Stimulated activated CD8-positive, alpha-beta memory T cell treated with anti-CD3 and anti-CD28 coated beads, Interleukin-7, amount 100 ng/mL, for 4 hours (primary cell): ENCODE results near the gene ZNF318.
"Not testable (repeated sequence)": the region's sequence is repeated elsewhere in the genome, so short reads cannot be mapped to it uniquely, and the experiment has no call there.

Experiments used
- DNase-seq, 2 donors: peaks; one replicate each; pipeline ENCODE4 v3.0.0-alpha.2; 2020; ENCODE audit warnings: low read depth in 2 of 2

The ZNF318 gene, protein sequence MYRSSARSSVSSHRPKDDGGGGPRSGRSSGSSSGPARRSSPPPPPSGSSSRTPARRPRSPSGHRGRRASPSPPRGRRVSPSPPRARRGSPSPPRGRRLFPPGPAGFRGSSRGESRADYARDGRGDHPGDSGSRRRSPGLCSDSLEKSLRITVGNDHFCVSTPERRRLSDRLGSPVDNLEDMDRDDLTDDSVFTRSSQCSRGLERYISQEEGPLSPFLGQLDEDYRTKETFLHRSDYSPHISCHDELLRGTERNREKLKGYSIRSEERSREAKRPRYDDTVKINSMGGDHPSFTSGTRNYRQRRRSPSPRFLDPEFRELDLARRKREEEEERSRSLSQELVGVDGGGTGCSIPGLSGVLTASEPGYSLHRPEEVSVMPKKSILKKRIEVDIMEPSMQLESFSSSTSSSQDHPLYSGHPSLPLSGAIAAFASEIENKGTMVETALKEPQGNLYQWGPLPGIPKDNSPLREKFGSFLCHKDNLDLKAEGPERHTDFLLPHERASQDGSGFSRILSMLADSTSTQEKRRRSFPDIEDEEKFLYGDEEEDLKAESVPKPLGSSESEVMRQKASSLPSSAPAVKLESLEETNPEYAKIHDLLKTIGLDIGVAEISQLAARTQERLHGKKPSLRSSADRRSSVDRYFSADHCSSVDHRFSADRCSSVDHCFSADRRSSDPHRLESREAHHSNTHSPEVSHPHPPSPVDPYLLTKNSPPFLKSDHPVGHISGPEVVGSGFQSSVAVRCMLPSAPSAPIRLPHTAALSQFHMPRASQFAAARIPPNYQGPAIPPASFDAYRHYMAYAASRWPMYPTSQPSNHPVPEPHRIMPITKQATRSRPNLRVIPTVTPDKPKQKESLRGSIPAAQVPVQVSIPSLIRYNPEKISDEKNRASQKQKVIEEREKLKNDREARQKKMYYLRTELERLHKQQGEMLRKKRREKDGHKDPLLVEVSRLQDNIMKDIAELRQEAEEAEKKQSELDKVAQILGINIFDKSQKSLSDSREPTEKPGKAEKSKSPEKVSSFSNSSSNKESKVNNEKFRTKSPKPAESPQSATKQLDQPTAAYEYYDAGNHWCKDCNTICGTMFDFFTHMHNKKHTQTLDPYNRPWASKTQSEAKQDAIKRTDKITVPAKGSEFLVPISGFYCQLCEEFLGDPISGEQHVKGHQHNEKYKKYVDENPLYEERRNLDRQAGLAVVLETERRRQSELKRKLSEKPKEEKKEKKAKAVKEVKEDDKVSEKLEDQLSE (N-terminal part only)

DNA sequence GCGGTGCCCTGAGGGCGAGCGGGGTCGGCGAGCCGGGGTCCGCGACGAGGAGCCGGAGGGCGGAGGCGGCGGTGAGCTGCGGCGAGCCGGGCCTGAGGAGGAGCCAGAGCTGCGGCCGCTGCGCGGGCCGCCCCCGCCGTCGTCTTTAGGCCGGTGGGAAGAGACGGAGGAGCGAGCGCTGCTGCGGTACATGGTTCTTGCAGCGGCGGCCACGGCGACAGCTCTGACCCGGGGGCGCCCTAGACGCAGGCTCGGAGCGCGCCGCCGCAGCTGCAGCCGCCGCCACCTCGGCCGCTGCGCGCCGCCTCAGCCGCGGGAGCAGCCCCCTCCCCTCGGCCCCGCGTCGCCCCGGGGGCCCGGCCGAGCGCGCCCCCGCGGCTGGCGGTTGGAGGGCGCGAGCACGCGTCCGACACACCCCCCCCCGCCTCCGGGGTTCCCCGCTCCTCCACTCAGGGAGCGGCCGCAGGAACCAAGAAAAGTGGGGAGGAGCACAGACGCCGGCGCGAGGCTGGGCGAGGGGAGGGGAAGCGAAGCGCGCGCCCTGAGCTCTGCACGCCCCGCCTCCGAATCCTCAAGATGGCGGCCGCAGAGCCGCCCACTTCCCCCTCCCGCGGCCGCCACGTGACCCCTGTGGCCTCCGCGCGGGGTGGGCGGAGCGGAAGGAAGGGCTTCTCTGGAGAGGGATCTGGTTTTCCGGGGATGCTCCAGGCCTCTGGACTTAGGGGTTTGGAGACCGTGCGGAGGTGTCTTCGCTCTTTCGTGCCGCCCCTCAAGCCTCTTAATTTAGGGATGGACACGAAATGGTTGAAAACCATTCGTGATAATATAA, at the start of gene ZNF318:
Gene ZNF318, minus strand, starts transcription at position 474 of the 829 bp plus-strand sequence. Its CDS starts 282 bp downstream, at position 192.
- DNase-seq: peak; percentile 87 to 94

DNA sequence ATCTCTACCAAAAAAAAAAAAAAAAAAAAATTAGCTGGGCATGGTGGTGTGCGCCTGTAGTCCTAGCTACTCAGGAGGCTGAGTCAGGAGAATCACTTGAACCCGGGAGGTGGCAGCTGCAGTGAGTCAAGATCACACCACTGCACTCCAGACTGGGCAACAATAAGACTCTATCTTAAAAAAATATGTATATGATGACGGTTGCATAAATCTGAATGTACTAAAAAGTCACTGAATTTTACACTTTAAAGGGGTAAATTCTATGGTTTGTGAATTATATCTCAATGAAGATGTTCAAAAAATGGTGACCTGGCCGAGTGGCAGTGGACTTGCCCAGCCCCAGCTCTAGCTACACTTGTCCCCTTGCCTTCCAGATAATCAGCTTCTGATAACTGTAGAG, 47.5 kb upstream of the ZNF318 start:
- no peak for DNase-seq

DNA sequence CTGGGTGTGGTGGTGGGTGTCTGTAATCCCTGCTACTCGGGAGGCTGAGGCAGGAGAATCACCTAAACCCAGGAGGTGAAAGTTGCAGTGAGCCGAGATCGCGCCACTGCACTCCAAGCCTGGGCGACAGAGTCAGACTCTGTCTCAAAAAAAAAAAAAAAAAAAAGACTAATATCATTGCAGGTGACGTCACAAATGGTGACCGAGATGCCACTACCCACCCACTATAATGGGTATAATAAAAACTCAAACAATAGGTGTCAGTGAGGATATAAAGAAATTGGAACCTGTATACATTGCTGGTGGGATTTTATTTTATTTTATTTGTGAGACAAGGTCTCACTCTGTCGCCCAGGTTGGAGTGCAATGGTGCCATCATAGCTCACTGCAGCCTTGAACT, 45.8 kb upstream of the ZNF318 start:
- not testable (repeated sequence) for DNase-seq

DNA sequence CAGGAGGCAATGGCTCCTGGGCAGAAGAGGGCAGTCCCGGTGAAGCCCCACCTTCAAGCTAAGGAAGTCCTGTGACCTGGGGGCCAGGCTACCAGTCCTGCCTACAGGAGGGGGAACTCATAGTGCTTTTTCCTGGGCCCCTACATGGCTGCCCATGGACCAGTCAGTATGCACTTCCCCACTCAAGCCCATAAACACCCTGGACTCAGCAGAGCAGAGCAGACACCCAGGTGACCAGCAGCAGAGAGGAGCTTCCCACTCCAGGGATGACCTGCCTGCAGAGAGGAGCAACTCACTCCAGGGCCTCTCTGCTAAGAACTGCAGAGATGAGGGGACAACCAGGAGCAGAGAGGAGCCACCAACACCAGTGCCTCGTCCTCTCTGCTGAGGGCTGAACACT, 43.6 kb upstream of the ZNF318 start:
- no peak for DNase-seq

DNA sequence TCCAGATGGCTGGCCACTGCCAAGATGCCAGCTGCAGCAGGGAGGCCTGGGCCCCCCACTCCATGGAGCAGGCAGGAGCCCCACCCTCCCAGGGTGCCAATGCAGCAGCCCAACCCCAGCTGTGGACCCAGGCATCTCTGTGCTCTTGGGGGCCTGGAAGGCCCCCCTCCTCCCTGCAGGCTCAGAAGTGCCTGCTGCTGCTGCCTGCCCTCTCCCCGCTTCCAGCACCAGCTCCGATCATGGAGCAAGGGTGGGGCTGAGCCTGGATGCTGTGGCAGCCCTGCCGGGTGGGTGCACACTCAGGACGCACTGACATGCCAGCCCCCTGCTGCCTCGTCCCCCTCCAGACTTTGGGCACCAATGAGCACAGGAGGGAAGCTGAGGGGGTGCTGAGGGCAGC, 43.1 kb upstream of the ZNF318 start:
- DNase-seq: no peak

DNA sequence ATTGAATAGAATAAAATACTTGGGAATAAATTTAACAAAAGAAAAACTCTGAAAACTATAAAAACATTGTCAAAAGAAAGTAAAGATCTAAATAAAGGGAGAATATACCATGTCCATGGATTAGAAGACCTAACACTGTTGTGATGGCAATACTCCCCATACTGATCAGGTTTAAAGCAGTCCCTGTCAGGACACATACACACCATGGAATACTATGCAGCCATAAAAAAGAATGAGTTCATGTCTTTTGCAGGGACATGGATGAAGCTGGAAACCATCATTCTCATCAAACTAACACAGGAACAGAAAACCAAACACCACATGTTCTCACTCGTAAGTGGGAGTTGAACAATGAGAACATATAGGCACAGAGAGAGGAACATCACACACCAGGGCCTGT, 41.3 kb upstream of the ZNF318 start:
- not testable (repeated sequence) for DNase-seq

DNA sequence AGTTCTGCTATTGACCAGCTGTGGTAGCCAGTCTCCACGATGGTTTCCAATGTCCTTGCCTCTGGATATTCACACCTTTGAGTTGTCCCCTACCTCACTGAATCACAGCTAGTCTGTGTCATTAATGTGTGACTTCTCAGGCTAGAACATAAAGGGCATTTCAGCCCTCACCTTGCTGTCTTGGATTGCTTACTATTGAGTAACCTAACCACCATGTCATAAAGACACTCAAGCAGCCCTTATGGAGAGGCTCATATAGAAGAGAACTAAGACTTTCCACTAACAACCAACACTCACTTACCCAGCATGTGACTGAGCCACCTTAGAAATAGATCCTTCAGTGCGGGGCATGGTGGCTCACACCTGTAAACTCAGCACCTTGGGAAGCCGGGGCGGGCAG, 38.8 kb upstream of the ZNF318 start:
- no peak for DNase-seq

DNA sequence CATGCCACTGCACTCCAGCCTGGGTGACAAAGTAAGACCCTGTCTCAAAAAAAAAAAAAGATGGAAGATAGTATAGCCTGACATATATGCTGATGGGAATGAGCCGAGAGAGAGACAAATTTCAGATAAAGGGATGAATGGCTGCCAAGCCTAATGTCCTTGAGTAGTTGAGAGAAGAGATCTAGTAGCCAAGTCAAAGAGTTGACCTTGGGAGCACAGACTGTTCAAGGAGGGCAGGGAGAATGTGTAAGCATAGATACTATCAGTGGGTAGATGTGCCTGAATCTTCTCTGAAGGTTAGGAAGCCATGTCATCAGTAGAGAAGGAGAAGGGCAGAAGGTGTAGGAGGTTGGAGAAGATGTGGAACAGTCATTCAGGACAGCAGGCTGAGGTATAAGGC, 37.8 kb upstream of the ZNF318 start:
- no peak for DNase-seq

DNA sequence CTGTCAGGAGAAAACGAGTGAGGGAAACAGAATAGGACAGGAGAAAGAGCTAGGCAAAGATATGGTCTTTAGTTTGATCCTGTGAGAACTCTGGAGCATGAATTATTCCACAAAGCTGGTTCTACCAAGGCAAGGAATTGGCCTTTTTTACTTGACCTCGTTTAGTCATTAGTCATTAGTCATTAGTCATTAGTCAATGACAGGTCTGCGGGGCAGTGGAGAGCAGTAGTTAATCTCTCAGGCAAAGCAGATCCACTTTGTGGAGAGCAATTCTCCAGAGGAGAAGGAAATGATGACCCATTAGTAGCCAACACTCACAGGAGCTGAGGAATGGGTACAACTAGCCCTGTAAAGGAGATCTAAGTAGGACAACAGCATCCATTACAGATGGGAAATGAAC, 35.9 kb upstream of the ZNF318 start:
- no peak for DNase-seq

DNA sequence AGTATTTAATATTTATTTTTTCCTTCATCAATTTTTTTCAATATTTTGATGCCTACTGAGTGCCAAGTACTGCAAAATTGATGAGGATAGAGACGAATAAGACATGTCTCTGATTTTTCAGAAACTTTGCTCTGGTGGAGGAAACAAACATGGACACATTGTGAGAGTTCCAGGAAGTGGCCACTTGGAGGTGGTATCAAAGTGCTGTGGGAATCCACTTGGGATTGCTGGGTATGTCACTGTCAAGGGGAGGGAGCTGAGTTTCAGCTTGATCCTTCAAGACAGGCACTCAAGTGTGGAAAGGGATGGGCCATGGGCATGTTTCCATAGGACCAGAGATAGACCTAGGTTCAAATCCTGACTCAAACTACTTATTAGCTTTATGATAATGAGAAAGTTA, 33.4 kb upstream of the ZNF318 start:
- DNase-seq: no peak

DNA sequence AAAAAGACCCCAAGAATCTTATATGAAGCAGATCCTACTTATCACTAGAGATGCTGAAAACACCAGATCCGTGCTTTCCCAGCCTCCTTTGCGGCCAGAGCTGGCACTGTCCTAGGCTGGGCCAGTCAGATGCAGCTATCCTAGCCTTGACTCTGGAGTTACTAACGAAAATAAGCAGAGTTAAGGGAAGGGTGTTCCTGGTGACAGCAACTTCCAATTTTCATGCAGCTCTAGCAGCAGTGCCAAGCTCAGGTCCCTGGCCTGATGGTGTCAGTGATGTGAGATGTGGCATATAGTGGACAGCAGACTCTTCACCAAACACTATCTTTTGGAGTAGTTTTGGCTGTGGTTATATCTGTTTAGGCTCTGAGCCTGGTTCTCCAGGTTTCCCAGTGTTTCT, 32.3 kb upstream of the ZNF318 start:
- DNase-seq: no peak

DNA sequence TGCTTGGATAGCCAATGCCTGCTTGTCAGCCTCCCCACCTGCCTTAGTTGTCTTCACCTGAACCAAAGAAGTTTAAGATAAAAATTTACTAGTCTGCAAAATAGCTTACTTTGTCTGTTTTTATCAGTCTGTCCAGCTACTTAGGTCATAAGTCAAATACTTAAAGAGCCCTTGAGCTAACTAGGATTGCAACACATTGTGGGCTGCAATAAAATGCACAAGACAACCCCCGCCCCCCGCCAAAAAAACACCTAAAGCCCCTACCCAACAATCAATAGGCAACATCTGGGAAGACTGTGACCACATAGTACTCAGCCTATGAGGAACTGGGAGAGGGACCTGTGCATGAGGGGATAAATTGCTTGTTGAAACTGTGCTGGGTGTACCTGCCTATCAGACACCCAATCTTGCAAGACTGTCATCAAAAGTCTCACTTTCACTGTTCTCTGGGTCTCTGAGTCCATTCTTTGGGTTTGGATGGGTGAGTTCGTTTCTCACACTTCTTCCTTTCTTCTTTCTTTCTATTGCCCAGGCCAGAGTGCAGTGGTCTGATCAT, 30.6 kb upstream of the ZNF318 start:
- no peak for DNase-seq

DNA sequence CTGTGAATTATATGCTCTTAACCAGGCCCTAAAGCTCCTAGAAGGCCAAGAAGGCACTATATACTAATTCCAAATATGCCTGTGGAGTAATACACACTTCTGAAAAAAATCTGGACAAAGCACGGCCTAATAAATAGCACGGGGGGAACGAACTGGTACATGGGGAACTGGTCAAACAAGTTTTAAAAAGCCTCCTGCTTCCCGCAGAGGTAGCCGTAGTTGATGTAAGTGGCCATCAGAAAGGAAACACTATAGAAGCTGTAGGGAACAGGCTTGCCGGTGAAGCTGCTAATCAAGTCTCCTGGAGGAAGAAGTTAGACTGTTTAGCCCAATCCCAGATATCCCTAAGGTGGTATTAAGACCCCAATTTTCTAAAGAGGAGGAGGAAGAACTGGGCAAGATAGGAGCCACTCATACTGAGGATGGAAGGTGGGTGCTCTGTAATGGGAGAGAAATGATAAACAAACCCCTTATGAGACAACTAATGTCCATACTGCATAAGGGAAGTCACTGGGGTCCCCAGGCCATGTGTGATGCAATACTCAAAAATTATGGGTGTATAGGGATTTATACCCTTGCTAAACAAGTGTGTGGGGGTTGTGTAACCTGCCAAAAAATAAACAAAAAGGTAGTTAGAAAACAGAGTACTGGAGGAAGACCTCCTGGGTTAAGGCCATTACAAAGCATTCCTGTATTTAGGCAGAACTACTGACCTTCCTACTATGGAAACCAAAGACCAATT, 27.1 kb upstream of the ZNF318 start:
- no peak for DNase-seq

DNA sequence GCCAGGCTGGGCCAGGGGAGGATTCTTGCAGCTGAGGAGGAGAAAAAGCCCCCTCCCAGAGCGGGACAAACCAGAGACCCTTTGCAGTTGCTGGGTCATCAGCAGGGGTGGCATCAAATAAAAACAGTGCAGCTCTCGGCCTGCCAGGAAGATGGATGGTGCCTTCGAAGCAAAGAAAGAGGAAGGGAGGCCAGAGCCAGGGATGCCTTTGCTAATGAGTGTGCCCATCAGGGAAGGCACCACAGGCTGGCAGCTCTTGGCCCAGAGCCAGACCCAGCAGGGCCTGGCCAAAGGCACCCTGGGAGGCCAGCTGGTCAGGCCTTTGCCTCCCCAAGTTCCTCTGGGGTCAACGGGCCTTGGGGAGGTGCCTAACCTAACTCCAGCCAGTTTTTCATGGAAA, 26.3 kb upstream of the ZNF318 start:
- DNase-seq: no peak

DNA sequence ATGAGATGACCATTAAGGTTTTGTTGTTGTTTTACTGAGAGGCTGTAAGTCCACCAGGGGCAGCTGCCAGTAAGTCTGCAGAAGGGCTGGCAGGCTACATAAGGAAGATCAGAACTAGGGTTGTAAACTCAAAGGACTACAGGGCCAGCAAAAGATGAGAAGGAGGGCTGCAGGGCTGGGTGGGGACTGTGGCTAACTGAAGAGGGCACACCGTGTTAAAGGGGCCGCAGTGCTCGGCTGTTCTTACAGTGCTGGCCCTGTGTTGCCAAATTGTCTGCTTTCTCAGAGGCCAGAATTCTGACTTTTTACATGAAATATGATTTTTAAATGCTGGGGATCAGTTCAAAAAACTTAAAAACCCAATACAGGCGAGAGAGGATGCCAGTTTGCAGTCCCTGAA, 25.5 kb upstream of the ZNF318 start:
- DNase-seq: no peak

DNA sequence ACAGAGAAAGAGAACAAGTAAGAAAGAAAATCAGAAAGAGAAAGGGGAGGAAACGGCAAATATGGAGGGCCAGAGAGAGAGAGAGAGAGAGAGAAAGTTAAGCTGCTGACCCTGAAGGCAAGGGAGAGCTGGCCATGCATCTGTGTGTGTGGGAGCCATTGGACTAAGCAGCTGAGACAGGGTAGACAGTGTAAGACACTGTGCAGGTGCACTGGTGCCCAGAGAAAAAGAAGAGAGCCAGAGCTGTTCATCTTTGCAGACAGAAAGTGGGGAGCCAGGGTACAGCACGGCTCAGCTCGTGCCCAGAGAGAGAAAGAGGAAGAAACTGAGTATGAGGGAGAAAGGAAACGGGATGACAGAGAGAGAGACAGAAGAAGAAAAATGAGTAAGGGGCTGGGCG, 24.2 kb upstream of the ZNF318 start:
- no peak for DNase-seq

DNA sequence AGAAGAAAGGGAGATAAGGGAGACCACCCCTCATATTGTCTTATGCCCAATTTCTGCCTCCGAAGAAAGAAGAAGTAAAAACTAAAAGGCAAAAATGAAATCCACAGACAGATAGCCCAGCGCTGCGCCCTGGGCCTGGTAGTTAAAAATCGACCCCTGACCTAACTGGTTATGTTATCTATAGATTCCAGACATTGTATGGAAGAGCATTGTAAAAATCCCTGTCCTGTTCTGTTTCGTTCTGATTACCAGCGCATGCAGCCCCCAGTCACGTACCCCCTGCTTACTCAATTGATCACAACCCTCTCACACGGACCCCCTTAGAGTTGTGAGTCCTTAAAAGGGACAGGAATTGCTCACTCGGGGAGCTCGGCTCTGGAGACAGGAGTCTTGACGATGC, 23.7 kb upstream of the ZNF318 start:
- DNase-seq: not testable (repeated sequence)

DNA sequence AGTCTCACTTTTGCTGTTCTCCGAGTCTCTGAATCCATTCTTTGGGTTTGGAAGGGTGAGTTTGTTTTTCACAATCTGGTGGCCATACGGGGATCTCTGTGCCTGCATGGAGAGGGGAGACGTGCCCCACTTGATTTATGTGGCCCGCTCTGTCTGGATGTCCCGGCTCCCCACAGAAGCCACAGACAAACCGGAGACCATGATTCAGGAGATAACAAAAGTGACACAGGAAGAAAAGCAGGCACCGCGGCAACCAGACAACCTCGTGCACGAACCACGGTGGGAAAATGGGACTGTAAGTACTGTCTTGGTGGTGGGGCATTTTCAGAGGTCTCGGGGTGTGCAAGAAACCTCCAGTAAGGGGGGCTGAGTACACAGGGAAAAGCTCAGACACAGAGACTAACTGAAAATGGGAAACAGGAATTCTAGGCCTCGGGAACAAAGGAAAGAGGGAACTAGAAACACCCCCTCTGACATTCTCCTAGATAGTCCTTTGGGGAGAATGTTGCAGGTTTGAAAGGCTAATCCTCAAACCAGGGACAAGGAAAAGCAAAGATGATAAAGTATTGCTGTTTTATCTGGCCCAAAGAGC, 22.1 kb upstream of the ZNF318 start:
- DNase-seq: peak in 1 of 2 donors; percentile 16

DNA sequence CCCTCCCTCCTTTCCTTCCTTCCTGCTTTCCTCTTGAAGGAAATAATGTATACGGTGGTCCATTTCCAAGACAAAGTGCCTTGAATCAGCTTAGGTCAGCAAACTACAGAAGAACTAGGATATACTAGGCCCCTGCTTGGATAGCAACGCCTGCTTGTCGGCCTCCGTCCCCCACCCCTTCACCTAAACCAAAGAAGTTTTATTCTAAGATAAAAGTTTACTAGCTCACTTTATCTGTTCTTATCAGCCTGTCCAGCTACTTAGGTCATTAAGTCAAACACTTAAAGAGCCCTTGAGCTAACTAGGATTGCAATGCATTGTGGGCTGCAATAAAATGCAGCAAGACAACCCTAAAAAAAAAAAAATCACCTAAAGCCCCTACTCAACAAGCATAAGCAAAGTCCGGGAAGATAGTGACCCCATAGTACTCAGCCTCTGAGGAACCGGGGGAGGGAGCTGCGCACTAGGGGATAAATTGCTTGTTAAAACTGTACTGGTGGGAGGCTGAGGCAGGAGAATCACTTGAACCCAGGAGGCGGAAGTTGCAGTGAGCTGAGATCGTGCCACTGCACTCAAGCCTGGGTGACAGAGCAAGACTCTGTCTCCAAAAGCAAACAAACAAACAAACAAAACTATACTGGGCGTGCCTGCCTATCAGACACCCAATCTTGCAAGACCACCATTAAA, 21.4 kb upstream of the ZNF318 start:
- not testable (repeated sequence) for DNase-seq
